OCI-LY7 (cell line): ENCODE measurements around the gene DSCAM. TPM values are rescaled to one million over a fixed set of nuclear protein-coding genes. Genes with fewer than 3 reads are reported as not detected.

Experiments used
- BruUV-seq: library from RNA; stranded (reverse); fragments of 400-500 nt; replicated peaks from 2 replicates; lab custom pipeline; 2021; lab: Mats Ljungman, UMichigan
- CTCF ChIA-PET: fragments of 300-600 bp; sonication (Branson Sonifier 250); formaldehyde crosslinking; loops from one replicate; lab custom pipeline; 2022; ENCODE audit warnings: antibody characterized with exemption; ENCODE audit not compliant: unreplicated experiment; lab: Charles Lee
- POLR2A ChIA-PET: fragments of 300-600 bp; sonication (Branson Sonifier 250); formaldehyde crosslinking; loops from one replicate; lab custom pipeline; 2022; ENCODE audit warnings: antibody characterized with exemption; lab: Charles Lee
- DNase-seq: peaks from one replicate; pipeline ENCODE4 v3.0.0-alpha.2; 2015; ENCODE audit warnings: low spot score
- H2AFZ ChIP-seq: fragments of 200-600 bp; sonication (generic), shearing (Covaris generic); 2 replicates; pipeline ENCODE4 v1.6.1; 2014; ENCODE audit warnings: mild to moderate bottlenecking, antibody characterized with exemption, low read length, moderate library complexity
- H3K27ac ChIP-seq: fragments of 200-600 bp; sonication (generic); 2 replicates; pipeline ENCODE4 v1.5.1; 2014; ENCODE audit warnings: mixed run types, low read depth, mild to moderate bottlenecking, moderate library complexity, low read length, inconsistent platforms; ENCODE audit not compliant: poor library complexity, severe bottlenecking
- H3K36me3 ChIP-seq: fragments of 200-600 bp; sonication (generic); 2 replicates; pipeline ENCODE4 v1.6.1; 2014; ENCODE audit warnings: mild to moderate bottlenecking, antibody characterized with exemption, low read length, moderate library complexity, mixed read lengths; ENCODE audit not compliant: insufficient read depth
- H3K4me1 ChIP-seq: fragments of 200-600 bp; sonication (generic); 2 replicates; pipeline ENCODE4 v1.5.1; 2014; ENCODE audit warnings: mild to moderate bottlenecking, low read length; ENCODE audit not compliant: insufficient read depth, poor library complexity, severe bottlenecking
- H3K4me2 ChIP-seq: fragments of 200-600 bp; sonication (generic); 2 replicates; pipeline ENCODE4 v1.6.1; 2014; ENCODE audit warnings: mild to moderate bottlenecking, low read length
- H3K4me3 ChIP-seq: fragments of 200-600 bp; sonication (generic); 2 replicates; pipeline ENCODE4 v1.5.1; 2014; ENCODE audit warnings: mild to moderate bottlenecking, low read depth, low read length; ENCODE audit not compliant: poor library complexity, severe bottlenecking
- H3K79me2 ChIP-seq: fragments of 200-600 bp; sonication (generic); 2 replicates; pipeline ENCODE4 v1.6.1; 2016; ENCODE audit warnings: low read depth, mild to moderate bottlenecking, low read length, moderate library complexity, mixed read lengths; ENCODE audit not compliant: insufficient read depth
- H3K9me2 ChIP-seq: fragments of 200-600 bp; sonication (generic); 2 replicates; pipeline ENCODE4 v1.6.1; 2016; ENCODE audit warnings: mild to moderate bottlenecking, low read length, mixed read lengths; ENCODE audit not compliant: insufficient read depth
- H3K9me3 ChIP-seq: fragments of 200-600 bp; sonication (generic); 2 replicates; pipeline ENCODE4 v1.6.1; 2014; ENCODE audit warnings: mild to moderate bottlenecking, mixed run types, low read length, mixed read lengths
- H4K20me1 ChIP-seq: fragments of 200-600 bp; sonication (generic); 2 replicates; pipeline ENCODE4 v1.6.1; 2014; ENCODE audit warnings: mild to moderate bottlenecking, antibody characterized with exemption, low read length, moderate library complexity, mixed read lengths; ENCODE audit not compliant: insufficient read depth
- CTCF ChIP-seq: fragments of 200-600 bp; sonication (generic); conservative IDR thresholded peaks from 2 replicates; pipeline ENCODE4 v1.5.1; 2014; ENCODE audit warnings: mild to moderate bottlenecking, antibody characterized with exemption, low read length, moderate library complexity, mixed read lengths
- EZH2phosphoT487 ChIP-seq: fragments of 200-600 bp; sonication (generic); IDR thresholded peaks from 2 replicates; pipeline ENCODE4 v1.6.1; 2018; ENCODE audit warnings: low read depth, borderline replicate concordance, mild to moderate bottlenecking, mixed run types, antibody characterized with exemption, low read length, moderate library complexity, mixed read lengths
- intact Hi-C: fragments of 100-400 bp; cut with micrococcal nuclease; formaldehyde crosslinking; loops from one replicate; pipeline ENCODE4 v1.10.0; 2022; ENCODE audit not compliant: unreplicated experiment
- total RNA-seq, 2 experiments: library from RNA; depleted of rRNA in 1 of 2; stranded (reverse); fragments of >200 nt in 1 of 2; shearing (Covaris generic) in 1 of 2; gene quantifications; 2 replicates each; pipeline ENCODE4 v1.2.3, GENCODE V29; 2014 to 2022

The DSCAM gene
- total RNA-seq, 2 experiments from 2014 or later, result not detected

GRCh38 chr21:40016234-40016633 is 830.7 kb downstream of the DSCAM start:
- intact Hi-C loops, result no loop called here
- Histone ChIP-seq H3K4me1 (no peaks in the 10 kb centered on the region), H3K9me3 (no peaks in the 10 kb centered on the region), H3K36me3 (no peaks in the 10 kb centered on the region), H3K4me2 (no peak overlapping the region), H3K4me3 (no peak overlapping the region), H3K9me2 (no peaks in the 10 kb centered on the region), H4K20me1 (no peaks in the 10 kb centered on the region), H3K27ac (no peak overlapping the region), H3K79me2 (no peaks in the 10 kb centered on the region), H2AFZ (no peak overlapping the region)
- TF ChIP-seq EZH2phosphoT487 (no peak), CTCF (no peak)
- POLR2A ChIA-PET, result no interaction called here
- BruUV-seq, result no TSS peak
- CTCF ChIA-PET, result no interaction called here
- no peak for DNase-seq

GRCh38 chr21:40015818-40016217 is 831.1 kb downstream of the DSCAM start:
- H2AFZ ChIP-seq, result no peak overlapping the region
- H3K9me2 ChIP-seq, result no peaks in the 10 kb centered on the region
- H3K9me3 ChIP-seq, result no peaks in the 10 kb centered on the region
- no peak for DNase-seq
- no peaks in the 10 kb centered on the region for H3K4me1 ChIP-seq
- no peaks in the 10 kb centered on the region for H3K79me2 ChIP-seq
- H3K27ac ChIP-seq, result no peak overlapping the region
- ChIA-PET CTCF (no interaction called here), POLR2A (no interaction called here)
- H3K4me2 ChIP-seq, result no peak overlapping the region
- BruUV-seq, result no TSS peak
- intact Hi-C loops, result no loop called here
- no peaks in the 10 kb centered on the region for H3K36me3 ChIP-seq
- H3K4me3 ChIP-seq, result no peak overlapping the region
- H4K20me1 ChIP-seq, result no peaks in the 10 kb centered on the region
- TF ChIP-seq EZH2phosphoT487, result no peak
- no peak for TF ChIP-seq CTCF

GRCh38 chr21:40014394-40014793 is 832.6 kb downstream of the DSCAM start:
- Histone ChIP-seq H3K27ac (no peak overlapping the region), H3K9me2 (no peaks in the 10 kb centered on the region), H3K79me2 (no peaks in the 10 kb centered on the region), H3K9me3 (no peaks in the 10 kb centered on the region), H3K4me3 (no peak overlapping the region), H3K36me3 (no peaks in the 10 kb centered on the region), H2AFZ (no peak overlapping the region), H4K20me1 (no peaks in the 10 kb centered on the region), H3K4me2 (no peak overlapping the region), H3K4me1 (no peaks in the 10 kb centered on the region)
- POLR2A ChIA-PET, result no interaction called here
- CTCF ChIA-PET, result no interaction called here
- no peak for DNase-seq
- TF ChIP-seq CTCF (no peak), EZH2phosphoT487 (no peak)
- intact Hi-C loops, result no loop called here
- no TSS peak for BruUV-seq
